Endothelial cell of umbilical vein (primary cell): Measurements from ENCODE around the gene ST6GALNAC6.

Experiments
- EZH2 ChIP-seq: IDR thresholded peaks from 2 replicates; pipeline ENCODE4 v1.6.1; 2012; ENCODE audit warnings: borderline replicate concordance, low read depth, mild to moderate bottlenecking, moderate library complexity, low read length, inconsistent platforms; ENCODE audit not compliant: severe bottlenecking
- GATA2 ChIP-seq: IDR thresholded peaks from 2 replicates; pipeline ENCODE4 v1.7.0; 2011; ENCODE audit warnings: low read depth, mild to moderate bottlenecking, moderate library complexity, mixed read lengths, low read length; ENCODE audit not compliant: insufficient read length, insufficient read depth
- JUN ChIP-seq: IDR thresholded peaks from 2 replicates; pipeline ENCODE4 v1.6.1; 2011; ENCODE audit warnings: borderline replicate concordance, low read depth; ENCODE audit not compliant: insufficient read length, insufficient read depth
- POLR2A ChIP-seq: IDR thresholded peaks from 2 replicates; pipeline ENCODE4 v1.6.1; 2012; ENCODE audit warnings: low read depth, mild to moderate bottlenecking, control low read depth, low read length
- POLR2AphosphoS5 ChIP-seq: IDR thresholded peaks from 2 replicates; pipeline ENCODE4 v1.6.1; 2012; ENCODE audit warnings: low read depth, mild to moderate bottlenecking, control low read depth, low read length, moderate library complexity; ENCODE audit not compliant: insufficient read depth
- TF ChIP-seq, protein P1 (sequence below), 2 donors: IDR thresholded peaks; 1 replicate in 1 of 2; 2 replicates in 1 of 2; pipeline ENCODE4 v1.5.1; 2011; ENCODE audit warnings: low read length in 2 of 2, mild to moderate bottlenecking in 2 of 2, moderate library complexity in 2 of 2, control low read depth in 1 of 2, inconsistent platforms in 1 of 2, low read depth in 1 of 2; ENCODE audit not compliant: insufficient read depth in 1 of 2; ENCODE audit errors: extremely low read depth in 1 of 2

GRCh38 chr9:127938298-127938690 is 38.9 kb upstream of the ST6GALNAC6 start:
- TF ChIP-seq, protein P1, sequence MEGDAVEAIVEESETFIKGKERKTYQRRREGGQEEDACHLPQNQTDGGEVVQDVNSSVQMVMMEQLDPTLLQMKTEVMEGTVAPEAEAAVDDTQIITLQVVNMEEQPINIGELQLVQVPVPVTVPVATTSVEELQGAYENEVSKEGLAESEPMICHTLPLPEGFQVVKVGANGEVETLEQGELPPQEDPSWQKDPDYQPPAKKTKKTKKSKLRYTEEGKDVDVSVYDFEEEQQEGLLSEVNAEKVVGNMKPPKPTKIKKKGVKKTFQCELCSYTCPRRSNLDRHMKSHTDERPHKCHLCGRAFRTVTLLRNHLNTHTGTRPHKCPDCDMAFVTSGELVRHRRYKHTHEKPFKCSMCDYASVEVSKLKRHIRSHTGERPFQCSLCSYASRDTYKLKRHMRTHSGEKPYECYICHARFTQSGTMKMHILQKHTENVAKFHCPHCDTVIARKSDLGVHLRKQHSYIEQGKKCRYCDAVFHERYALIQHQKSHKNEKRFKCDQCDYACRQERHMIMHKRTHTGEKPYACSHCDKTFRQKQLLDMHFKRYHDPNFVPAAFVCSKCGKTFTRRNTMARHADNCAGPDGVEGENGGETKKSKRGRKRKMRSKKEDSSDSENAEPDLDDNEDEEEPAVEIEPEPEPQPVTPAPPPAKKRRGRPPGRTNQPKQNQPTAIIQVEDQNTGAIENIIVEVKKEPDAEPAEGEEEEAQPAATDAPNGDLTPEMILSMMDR (IDR thresholded peaks at IDR 0.05; ENCODE audit: extremely low read depth in 1 of 2, insufficient read depth in 1 of 2, low read depth in 1 of 2, low read length in 2 of 2): no peak
- TF ChIP-seq POLR2AphosphoS5 (no peak), GATA2 (no peak), EZH2 (no peak), POLR2A (no peak), JUN (no peak)
